KOPT-K1 (cell line): Measurements from ENCODE around the gene CHRM1.
"Not testable (repeated sequence)": the region's sequence is repeated elsewhere in the genome, so short reads cannot be mapped to it uniquely, and the experiment has no call there.

Experiments used
- H3K27ac ChIP-seq: fragments of 200-600 bp; sonication (generic); 2 replicates; pipeline ENCODE4 v1.5.1; 2016; ENCODE audit warnings: antibody characterized with exemption, mild to moderate bottlenecking, low read depth, low read length; ENCODE audit not compliant: poor library complexity, severe bottlenecking
- H3K36me3 ChIP-seq: fragments of 200-600 bp; sonication (generic); 2 replicates; pipeline ENCODE4 v1.5.1; 2017; ENCODE audit warnings: antibody characterized with exemption, mild to moderate bottlenecking, low read length, moderate library complexity; ENCODE audit not compliant: insufficient read depth
- H3K9me3 ChIP-seq: fragments of 200-600 bp; sonication (generic); 2 replicates; pipeline ENCODE4 v1.5.1; 2017; ENCODE audit warnings: antibody characterized with exemption, low read length, mild to moderate bottlenecking; ENCODE audit not compliant: insufficient read depth, poor library complexity, severe bottlenecking

Gene CHRM1

DNA sequence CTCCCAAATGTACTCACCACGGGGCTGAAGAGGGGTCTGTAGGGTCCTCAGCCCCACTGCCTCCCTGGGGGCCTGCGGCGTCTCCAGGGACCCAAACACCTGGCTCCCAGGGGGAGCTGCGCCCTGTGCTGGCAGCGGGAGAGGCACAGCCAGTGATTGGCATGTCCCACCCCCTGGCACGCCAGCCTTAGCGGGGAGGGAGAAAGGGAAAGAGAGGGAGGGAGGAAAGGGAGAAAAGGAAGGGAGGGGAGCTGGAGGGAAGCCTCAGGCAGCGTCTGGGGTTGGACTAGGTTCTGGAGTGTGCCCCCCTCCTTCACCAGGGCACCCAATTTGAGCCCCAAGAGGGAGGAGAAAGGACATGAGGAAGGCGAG lies at the start of gene CHRM1:
Gene CHRM1, minus strand, starts transcription at position 163 of the 372 bp plus-strand sequence. CDS start 10,263 bp downstream, outside the sequence.
- Histone ChIP-seq H3K9me3 (no peaks in the 10 kb centered on the region), H3K36me3 (no peaks in the 10 kb centered on the region), H3K27ac (no peak within 1 kb of the TSS)

DNA sequence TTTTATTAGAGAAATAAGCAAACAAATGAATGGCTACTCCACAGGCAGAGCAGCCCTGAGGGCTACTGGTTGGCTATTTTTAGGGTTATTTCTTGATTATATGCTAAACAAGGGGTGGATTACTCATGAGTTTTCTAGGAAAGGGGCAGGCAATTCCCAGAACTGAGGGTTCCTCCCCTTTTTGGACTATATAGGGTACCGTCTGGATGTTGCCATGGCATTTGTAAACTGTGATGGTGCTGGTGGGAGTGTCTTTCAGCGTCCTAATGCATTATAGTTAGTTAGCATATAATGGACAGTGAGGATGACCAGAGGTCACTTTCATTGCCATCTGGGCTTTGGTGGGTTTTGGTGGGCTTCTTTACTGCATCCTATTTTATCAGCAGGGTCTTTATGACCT lies 44.4 kb upstream of the CHRM1 start:
- Histone ChIP-seq H3K27ac (no peak overlapping the region), H3K36me3 (no peaks in the 10 kb centered on the region), H3K9me3 (no peaks in the 10 kb centered on the region)

DNA sequence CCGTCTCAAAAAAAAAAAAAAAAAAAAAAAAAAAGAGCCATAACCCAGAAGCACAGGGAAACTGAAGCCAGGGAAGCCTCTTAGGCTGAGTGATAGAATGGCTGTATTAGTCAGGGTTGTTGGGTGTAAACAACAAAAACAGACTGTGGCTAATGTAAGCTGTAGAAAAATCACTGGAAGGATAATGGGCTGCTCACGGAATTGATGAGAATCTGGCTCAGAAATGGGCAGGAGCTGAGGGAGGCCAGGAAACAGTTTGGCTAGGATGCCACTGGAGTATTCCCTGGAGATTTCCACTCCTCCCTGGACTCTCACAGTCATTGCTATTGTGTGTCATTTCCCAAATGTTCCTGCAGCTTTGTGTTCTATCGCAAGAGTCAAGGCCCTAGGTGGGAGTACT lies 41.2 kb upstream of the CHRM1 start:
- Histone ChIP-seq H3K9me3 (no peaks in the 10 kb centered on the region), H3K27ac (no peak overlapping the region), H3K36me3 (no peaks in the 10 kb centered on the region)

- Histone ChIP-seq H3K36me3 (no peaks in the 10 kb centered on the region), H3K9me3 (no peaks in the 10 kb centered on the region), H3K27ac (no peak overlapping the region)
Measured at GRCh38 chr11:62961017-62961570, 39.9 kb upstream of the CHRM1 start.

GRCh38 chr11:62959422-62959980 lies 38.3 kb upstream of the CHRM1 start:
- Histone ChIP-seq H3K9me3 (no peaks in the 10 kb centered on the region), H3K27ac (no peak overlapping the region), H3K36me3 (no peaks in the 10 kb centered on the region)

GRCh38 chr11:62958547-62959421 lies 37.6 kb upstream of the CHRM1 start:
- no peak overlapping the region for H3K27ac ChIP-seq
- H3K9me3 ChIP-seq, result no peaks in the 10 kb centered on the region
- H3K36me3 ChIP-seq, result no peaks in the 10 kb centered on the region

GRCh38 chr11:62957147-62957546 lies 36.0 kb upstream of the CHRM1 start:
- H3K36me3 ChIP-seq, result no peaks in the 10 kb centered on the region
- no peak overlapping the region for H3K27ac ChIP-seq
- no peaks in the 10 kb centered on the region for H3K9me3 ChIP-seq

DNA sequence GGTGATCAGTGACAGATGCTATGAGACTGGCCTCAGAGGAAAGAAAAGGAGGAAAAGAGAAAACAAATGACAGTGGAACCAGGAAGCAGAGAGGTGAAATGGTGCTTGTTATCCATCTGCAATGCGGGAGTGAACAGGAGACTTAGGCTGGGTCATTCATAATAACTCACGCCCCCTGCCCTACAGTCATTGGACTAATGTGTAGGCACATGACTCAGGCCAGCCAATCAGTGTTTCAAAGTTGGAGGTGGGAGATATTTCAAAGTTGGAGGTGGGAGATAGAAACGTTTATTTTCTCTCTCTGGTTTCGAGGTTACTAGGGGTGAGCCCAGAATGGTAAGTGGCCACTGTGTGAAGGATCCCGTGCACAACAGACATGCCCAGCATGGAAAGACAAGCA lies 33.3 kb upstream of the CHRM1 start:
- Histone ChIP-seq H3K9me3 (no peaks in the 10 kb centered on the region), H3K36me3 (no peaks in the 10 kb centered on the region)

DNA sequence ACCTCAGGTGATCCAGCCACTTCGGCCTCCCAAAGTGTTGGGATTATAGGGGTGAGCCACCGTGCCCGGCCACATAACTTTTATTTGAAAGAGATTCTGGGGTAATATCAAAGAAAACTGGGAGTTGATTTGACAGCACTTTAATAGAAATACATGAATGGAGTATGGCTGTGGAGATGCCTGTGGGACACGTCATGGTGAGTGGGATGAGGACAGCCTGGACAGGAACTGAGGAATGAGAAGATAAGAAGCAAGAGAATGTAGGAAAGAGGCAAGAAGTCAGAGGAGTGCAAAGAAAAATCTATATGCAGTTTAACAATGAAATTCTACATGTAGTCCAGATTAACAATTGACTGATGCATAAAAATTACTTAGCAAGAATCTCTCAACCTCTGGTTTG lies 32.6 kb upstream of the CHRM1 start:
- Histone ChIP-seq H3K27ac (no peak overlapping the region), H3K9me3 (no peaks in the 10 kb centered on the region), H3K36me3 (no peaks in the 10 kb centered on the region)

More for the DNA sequence above, 33.3 kb upstream of the CHRM1 start:
- H3K27ac ChIP-seq, result no peak overlapping the region

GRCh38 chr11:62948765-62949320 lies 27.7 kb upstream of the CHRM1 start:
- Histone ChIP-seq H3K9me3 (peaks cover 9% of the 10 kb centered on the region), H3K27ac (no peak overlapping the region), H3K36me3 (no peaks in the 10 kb centered on the region)

DNA sequence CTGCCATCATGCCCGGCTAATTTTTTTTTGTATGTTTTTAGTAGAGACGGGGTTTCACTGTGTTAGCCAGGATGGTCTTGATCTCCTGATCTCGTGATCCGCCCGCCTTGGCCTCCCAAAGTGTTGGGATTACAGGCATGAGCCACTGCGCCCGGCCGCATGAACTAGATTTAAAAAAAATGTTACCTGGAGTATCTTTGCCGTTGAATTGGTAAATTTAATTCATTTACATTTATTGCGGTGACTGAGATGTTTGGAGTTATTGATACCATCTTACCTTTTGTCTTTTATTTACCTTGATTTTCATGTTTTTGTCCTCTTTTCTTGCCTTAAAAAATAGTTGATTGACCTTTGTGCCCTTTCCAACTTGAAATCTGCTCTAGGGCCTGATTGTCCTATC lies 24.4 kb upstream of the CHRM1 start:
- not testable (repeated sequence) for H3K9me3 ChIP-seq, H3K27ac ChIP-seq, H3K36me3 ChIP-seq

DNA sequence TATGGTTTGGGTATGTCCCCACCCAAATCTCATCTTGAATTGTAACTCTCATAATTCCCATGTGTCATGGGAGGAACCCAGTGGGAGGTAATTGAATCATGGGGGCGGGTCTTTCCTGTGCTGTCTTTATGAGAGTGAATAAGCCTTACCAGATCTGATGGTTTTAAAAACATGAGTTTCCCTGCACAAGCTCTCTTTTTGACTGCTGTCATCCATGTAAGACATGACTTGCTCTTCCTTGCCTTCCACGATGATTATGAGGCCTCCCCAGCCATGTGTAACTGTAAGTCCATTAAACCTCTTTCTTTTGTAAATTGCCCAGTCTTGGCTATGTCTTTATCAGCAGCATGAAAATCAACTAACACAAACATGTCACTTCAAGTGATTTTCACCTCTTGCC lies 16.4 kb upstream of the CHRM1 start:
- H3K36me3 ChIP-seq, H3K9me3 ChIP-seq, H3K27ac ChIP-seq: not testable (repeated sequence)

GRCh38 chr11:62934496-62934785 lies 13.3 kb upstream of the CHRM1 start:
- Histone ChIP-seq H3K27ac (no peak overlapping the region), H3K36me3 (no peaks in the 10 kb centered on the region), H3K9me3 (peaks cover 10% of the 10 kb centered on the region)

DNA sequence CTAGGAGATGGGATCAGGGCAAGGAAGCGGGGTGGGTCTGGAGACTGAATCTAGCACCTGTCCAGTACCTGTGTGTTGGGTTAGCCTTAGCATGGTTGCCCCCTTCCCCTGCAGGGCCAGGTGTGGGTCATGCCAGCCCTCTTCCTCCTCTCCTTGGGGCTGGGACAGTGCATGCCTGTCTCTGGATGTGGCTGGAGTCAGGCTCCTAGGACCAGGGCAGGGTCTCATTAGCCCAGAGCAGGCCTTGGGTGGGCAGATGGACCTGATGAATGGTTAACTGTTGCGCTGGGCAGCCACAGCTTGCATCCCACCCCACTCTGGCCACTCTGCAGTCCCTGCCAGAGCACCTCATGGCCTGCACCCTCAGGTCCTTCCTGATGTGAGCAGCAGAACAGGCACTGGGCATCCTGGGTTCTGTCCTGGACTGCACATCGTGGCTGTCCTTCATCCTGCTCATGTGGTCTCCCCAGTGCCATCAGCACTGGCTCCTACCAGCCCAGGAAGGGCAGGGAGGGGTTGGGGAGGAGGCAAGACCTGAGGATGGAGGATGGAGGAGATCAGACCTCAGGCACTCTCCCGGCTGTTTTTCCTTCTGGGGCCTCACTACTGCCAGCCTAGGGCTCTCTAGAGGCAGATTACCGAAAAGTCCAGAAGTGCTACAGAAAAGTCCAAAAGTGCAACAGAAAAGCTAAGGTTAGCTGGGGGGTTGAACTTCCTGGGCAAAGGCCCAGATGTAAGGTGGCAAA lies 12.8 kb upstream of the CHRM1 start:
- H3K9me3 ChIP-seq, result peaks cover 10% of the 10 kb centered on the region
- no peak overlapping the region for H3K27ac ChIP-seq
- H3K36me3 ChIP-seq, result no peaks in the 10 kb centered on the region

GRCh38 chr11:62933285-62933684 lies 12.1 kb upstream of the CHRM1 start:
- Histone ChIP-seq H3K9me3 (peaks cover 10% of the 10 kb centered on the region), H3K36me3 (no peaks in the 10 kb centered on the region), H3K27ac (no peak overlapping the region)
